G401.6 (cell line): ENCODE data around the gene LRPPRC.
"Not testable (repeated sequence)": the region's sequence is repeated elsewhere in the genome, so short reads cannot be mapped to it uniquely, and the experiment has no call there.

ENCODE experiments used
- FAIRE-seq: peaks from 2 replicates; lab custom pipeline; 2012; peaks lifted over from hg19 to GRCh38; lab: Jason Lieb, UNC

Gene LRPPRC

GRCh38 chr2:43977677-43978375, 18.0 kb downstream of the LRPPRC start:
- no peak for FAIRE-seq

GRCh38 chr2:43960921-43961320, 34.9 kb downstream of the LRPPRC start:
- FAIRE-seq: peak; percentile 62

GRCh38 chr2:43958397-43959275, 37.2 kb downstream of the LRPPRC start:
- FAIRE-seq: no peak

- peak; percentile 92 for FAIRE-seq
Measured at GRCh38 chr2:43950383-43951008, 45.3 kb downstream of the LRPPRC start.

GRCh38 chr2:43948370-43948769, 47.4 kb downstream of the LRPPRC start:
- no peak for FAIRE-seq

GRCh38 chr2:43946685-43947084, 49.1 kb downstream of the LRPPRC start:
- FAIRE-seq: no peak

- no peak for FAIRE-seq
Measured at GRCh38 chr2:43945439-43945838, 50.4 kb downstream of the LRPPRC start.

GRCh38 chr2:43944915-43945314, 50.9 kb downstream of the LRPPRC start:
- FAIRE-seq: no peak

- FAIRE-seq: no peak
Measured at GRCh38 chr2:43943809-43944452, 51.9 kb downstream of the LRPPRC start.

GRCh38 chr2:43943323-43943722, 52.5 kb downstream of the LRPPRC start:
- FAIRE-seq: no peak

GRCh38 chr2:43942881-43943280, 52.9 kb downstream of the LRPPRC start:
- peak; percentile 56 for FAIRE-seq

- no peak for FAIRE-seq
Measured at GRCh38 chr2:43941966-43942365, 53.8 kb downstream of the LRPPRC start.

- FAIRE-seq: no peak
Measured at GRCh38 chr2:43941359-43941758, 54.4 kb downstream of the LRPPRC start.

- no peak for FAIRE-seq
Measured at GRCh38 chr2:43939695-43940256, 56.0 kb downstream of the LRPPRC start.

GRCh38 chr2:43937269-43937820, 58.4 kb downstream of the LRPPRC start:
- no peak for FAIRE-seq

- FAIRE-seq: no peak
Measured at GRCh38 chr2:43934567-43934966, 61.2 kb downstream of the LRPPRC start.

- FAIRE-seq: no peak
Measured at GRCh38 chr2:43931293-43931692, 64.5 kb downstream of the LRPPRC start.

- FAIRE-seq: no peak
Measured at GRCh38 chr2:43927442-43927841, 68.3 kb downstream of the LRPPRC start.

- no peak for FAIRE-seq
Measured at GRCh38 chr2:43925431-43925830, 70.4 kb downstream of the LRPPRC start.

GRCh38 chr2:43924463-43924862, 71.3 kb downstream of the LRPPRC start:
- peak; percentile 44 for FAIRE-seq

- FAIRE-seq: not testable (repeated sequence)
Measured at GRCh38 chr2:43911136-43911790, 84.5 kb downstream of the LRPPRC start.
